Adrenal gland (tissue), 12 donors: Measurements from ENCODE around the gene KIF25. TPM values are rescaled to one million over a fixed set of nuclear protein-coding genes. Genes with fewer than 3 reads are reported as not detected.

ENCODE experiments used
- DNase-seq, 7 donors: peaks; one replicate each; pipeline ENCODE4 v3.0.0-alpha.2; 2019 to 2020
- H3K27ac ChIP-seq, 5 donors: fragments of 200-600 bp; sonication (generic) in 4 of 5; 1 replicate in 3 of 5; 2 replicates in 2 of 5; pipeline versions ENCODE4 v1.5.1 to v1.8.0; 2016 to 2020; ENCODE audit warnings: mild to moderate bottlenecking in 1 of 5
- H3K27me3 ChIP-seq: fragments of 200-600 bp; 2 replicates; pipeline ENCODE4 v1.8.0; 2021
- H3K36me3 ChIP-seq, 2 donors: fragments of 200-600 bp; replicated peaks in 1 of 2; 1 replicate in 1 of 2; 2 replicates in 1 of 2; pipeline versions ENCODE4 v1.5.1 to v1.8.0; 2018 to 2022
- H3K4me1 ChIP-seq, 2 donors: fragments of 200-600 bp; replicated peaks in 1 of 2; 1 replicate in 1 of 2; 2 replicates in 1 of 2; pipeline versions ENCODE4 v1.5.1 to v1.8.0; 2018 to 2021
- H3K4me3 ChIP-seq, 4 donors: fragments of 200-600 bp; sonication (generic) in 3 of 4; one replicate each; pipeline ENCODE4 v1.5.1; 2016 to 2018
- H3K9me3 ChIP-seq, 3 donors: fragments of 200-600 bp; sonication (generic) in 1 of 3; replicated peaks in 1 of 3; 1 replicate in 2 of 3; 2 replicates in 1 of 3; pipeline versions ENCODE4 v1.5.1 to v1.8.0; 2016 to 2021
- CTCF ChIP-seq, 6 experiments: fragments of 450-650 bp in 4 of 6; fragments of 200-600 bp in 2 of 6; sonication (generic) in 1 of 6; IDR thresholded peaks; 1 replicate in 5 of 6; 2 replicates in 1 of 6; pipeline versions ENCODE4 v1.5.1 to v1.8.0; 2016 to 2021; ENCODE audit warnings: antibody characterized with exemption in 6 of 6, mild to moderate bottlenecking in 2 of 6, moderate library complexity in 1 of 6
- POLR2A ChIP-seq, 2 donors: fragments of 450-650 bp; IDR thresholded peaks; one replicate each; pipeline ENCODE4 v1.6.1; 2017; ENCODE audit warnings: antibody characterized with exemption in 2 of 2, mild to moderate bottlenecking in 2 of 2, moderate library complexity in 1 of 2
- WGBS, 4 donors: extraction: QIAGEN DNeasy Blood & Tissue Kit in 2 of 4; methylation state at CpG; one replicate each; pipeline versions ENCODE4 v1.1.5 to v1.1.7; 2013 to 2017; 5-methylcytosine and 5-hydroxymethylcytosine counted together
- intact Hi-C, 2 donors: fragments of 100-400 bp; cut with DNase I; formaldehyde crosslinking; loops; one replicate each; pipeline versions ENCODE4 v1.14.1 to v1.15.0; 2022 to 2023
- polyA plus RNA-seq, 3 donors: library from polyadenylated mRNA; stranded (reverse); fragments of 200-250 nt in 2 of 3; fragments of 350-450 nt in 1 of 3; fragmentation: Illumina TruSeq in 1 of 3; extraction: RNeasy Lipid Tissue Mini Kit (QIAGEN cat#74804) in 1 of 3; gene quantifications; one replicate each; pipeline ENCODE4 v1.2.3, GENCODE V29; 2013 to 2014
- total RNA-seq, 9 donors: library from RNA; depleted of rRNA in 4 of 9; stranded (reverse); fragments of >200 nt in 4 of 9; fragments of 120-200 nt in 1 of 9; fragmentation: NEBNext Ultra II Directional in 1 of 9; extraction: Animal tissue kit (Norgen Biotek cat#: 25700) in 1 of 9; gene quantifications; one replicate each; pipeline versions ENCODE4 v1.1.0 to v1.2.4, GENCODE V29; 2013 to 2023
- donor health status: healthy with polysubstance abuse.
- donor health status: Bipolar disorder and iron deficiency.
- donor health status: DM: yes; HTN: yes; CAD: no.
- donor health status: DM: no; HTN: no; CAD: no.
- donor health status: DM: no; HTN: no; CAD: no.
- donor health status: DM: yes; HTN: yes; CAD: no.

KIF25 gene
- total and polyA plus RNA-seq, 12 donors = 0.44 to 0.97 TPM; not detected in 10

GRCh38 chr6:168043848-168044415, 46.5 kb downstream of the KIF25 start:
- Histone ChIP-seq H3K9me3 (peaks cover 0 to 14% (median 0%) of the 10 kb centered on the region in 3 donors), H3K27ac (no peak overlapping the region), H3K36me3 (no peaks in the 10 kb centered on the region), H3K27me3 (no peaks in the 10 kb centered on the region), H3K4me3 (no peak overlapping the region), H3K4me1 (no peaks in the 10 kb centered on the region)
- intact Hi-C loops = no loop called here
- WGBS, 4 donors = 83 to 86% (median 85%) methylated on average over 9 to 21 of the region's 21 CpGs
- no peak for TF ChIP-seq CTCF (IDR thresholded peaks at IDR 0.05)
- TF ChIP-seq POLR2A (IDR thresholded peaks at IDR 0.05) = no peak
- no peak for DNase-seq

DNA sequence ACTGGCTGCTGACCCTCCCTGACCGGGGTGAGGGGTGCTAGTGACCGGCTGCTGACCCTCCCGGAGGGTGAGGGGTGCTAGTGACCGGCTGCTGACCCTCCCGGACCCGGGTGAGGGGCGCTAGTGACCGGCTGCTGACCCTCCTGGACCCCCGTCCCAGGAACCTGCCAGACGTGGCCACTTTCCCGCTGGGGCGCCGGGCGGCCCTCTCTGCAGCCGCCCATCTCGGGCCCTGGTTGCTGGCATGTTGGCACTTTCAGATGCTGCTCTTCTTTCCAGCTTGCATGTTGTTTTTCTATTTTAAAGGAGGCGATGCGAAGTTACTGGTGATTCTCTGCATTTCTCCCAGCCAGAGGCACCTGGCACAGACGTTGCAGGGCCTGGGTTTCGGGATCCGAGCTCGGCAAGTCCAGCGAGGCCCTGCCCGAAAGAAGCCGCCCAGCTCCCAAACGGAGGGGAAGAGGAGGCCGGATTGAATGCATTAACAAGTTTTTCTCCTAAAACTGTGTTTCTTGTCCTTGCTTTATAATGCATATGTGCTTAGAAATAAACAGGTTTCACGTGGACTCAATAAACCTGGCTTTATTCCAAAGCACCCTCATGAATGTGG, 47.2 kb downstream of the KIF25 start:
- H3K27me3 ChIP-seq = no peaks in the 10 kb centered on the region
- no peaks in the 10 kb centered on the region for H3K4me1 ChIP-seq
- no peak for DNase-seq
- intact Hi-C loops = no loop called here
- no peak for TF ChIP-seq CTCF (IDR thresholded peaks at IDR 0.05)
- TF ChIP-seq POLR2A (IDR thresholded peaks at IDR 0.05) = no peak
- H3K36me3 ChIP-seq = no peaks in the 10 kb centered on the region
- no peak overlapping the region for H3K27ac ChIP-seq
- WGBS, 4 donors = 86 to 90% (median 90%) methylated on average over 12 to 28 of the region's 28 CpGs
- no peak overlapping the region for H3K4me3 ChIP-seq
- H3K9me3 ChIP-seq = peaks cover 0 to 8% (median 0%) of the 10 kb centered on the region in 3 donors

DNA sequence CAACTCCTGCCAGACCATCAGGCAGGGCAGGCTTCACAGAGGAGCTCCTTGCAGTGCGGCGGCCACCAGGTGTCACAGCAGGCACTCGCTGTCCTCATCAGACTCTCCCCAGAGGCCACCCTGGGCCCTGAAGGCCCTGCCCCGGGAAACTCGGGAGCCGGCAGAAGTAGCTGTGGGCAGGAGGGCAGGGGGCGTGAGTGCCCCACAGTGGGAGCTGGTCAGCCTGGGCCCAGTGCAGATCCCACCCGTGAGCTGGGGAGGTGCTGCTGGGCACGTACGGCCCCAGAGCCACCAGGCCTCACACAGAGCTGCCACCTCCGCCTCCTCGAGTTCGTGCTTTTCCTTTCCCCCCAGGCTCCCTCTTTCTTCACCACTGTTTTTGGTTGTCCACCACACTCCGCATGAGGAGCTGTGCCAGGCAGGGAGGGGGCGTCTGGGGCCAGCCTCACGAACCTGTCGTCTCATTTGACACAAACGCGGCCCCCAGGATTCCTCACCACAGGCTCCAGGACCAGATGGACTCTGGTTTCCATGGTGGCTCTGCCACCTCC, 47.7 kb downstream of the KIF25 start:
- no peak overlapping the region for H3K27ac ChIP-seq
- TF ChIP-seq CTCF (IDR thresholded peaks at IDR 0.05) (no peak), POLR2A (IDR thresholded peaks at IDR 0.05) (no peak)
- WGBS, 4 donors = 82 to 92% (median 89%) methylated on average over 12 to 19 of the region's 19 CpGs
- H3K9me3 ChIP-seq = peaks cover 0 to 2% (median 0%) of the 10 kb centered on the region in 3 donors
- H3K27me3 ChIP-seq = no peaks in the 10 kb centered on the region
- no peaks in the 10 kb centered on the region for H3K36me3 ChIP-seq
- intact Hi-C loops = no loop called here
- no peak for DNase-seq
- H3K4me1 ChIP-seq = no peaks in the 10 kb centered on the region
- H3K4me3 ChIP-seq = no peak overlapping the region

GRCh38 chr6:168045706-168046620, 48.5 kb downstream of the KIF25 start:
- intact Hi-C loops = no loop called here
- WGBS, 4 donors = 65 to 71% (median 70%) methylated on average over 15 to 20 of the region's 20 CpGs
- Histone ChIP-seq H3K4me3 (no peak overlapping the region), H3K36me3 (no peaks in the 10 kb centered on the region), H3K9me3 (no peaks in the 10 kb centered on the region), H3K4me1 (no peaks in the 10 kb centered on the region), H3K27ac (no peak overlapping the region), H3K27me3 (no peaks in the 10 kb centered on the region)
- no peak for DNase-seq
- TF ChIP-seq CTCF (IDR thresholded peaks at IDR 0.05) = no peak
- no peak for TF ChIP-seq POLR2A (IDR thresholded peaks at IDR 0.05)
